Left forelimb (tissue), 1 donor: ENCODE measurements around the gene PON1.

Experiments used
- DNase-seq: peaks from one replicate; pipeline ENCODE4 v3.0.0-alpha.2; 2018; ENCODE audit warnings: low spot score

Gene PON1

DNA sequence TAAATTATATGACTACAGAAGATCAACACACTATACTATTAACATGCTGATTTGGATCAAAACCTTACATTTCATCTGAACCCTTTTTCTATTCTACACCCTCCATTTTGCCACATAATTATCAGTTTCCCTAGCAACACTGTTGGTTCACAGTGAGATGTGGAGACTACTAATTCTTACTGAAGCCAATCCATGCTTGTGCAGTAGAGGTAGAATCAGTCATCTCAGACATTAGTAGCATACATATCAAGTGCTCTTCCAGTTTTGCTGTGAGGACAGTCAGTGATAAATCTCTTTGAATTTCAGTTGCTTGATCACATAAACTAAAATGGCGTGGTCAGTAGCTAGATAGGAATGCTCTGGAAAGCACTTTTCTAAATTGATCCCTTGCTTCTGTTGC is 70.3 kb downstream of the PON1 start:
- no peak for DNase-seq

DNA sequence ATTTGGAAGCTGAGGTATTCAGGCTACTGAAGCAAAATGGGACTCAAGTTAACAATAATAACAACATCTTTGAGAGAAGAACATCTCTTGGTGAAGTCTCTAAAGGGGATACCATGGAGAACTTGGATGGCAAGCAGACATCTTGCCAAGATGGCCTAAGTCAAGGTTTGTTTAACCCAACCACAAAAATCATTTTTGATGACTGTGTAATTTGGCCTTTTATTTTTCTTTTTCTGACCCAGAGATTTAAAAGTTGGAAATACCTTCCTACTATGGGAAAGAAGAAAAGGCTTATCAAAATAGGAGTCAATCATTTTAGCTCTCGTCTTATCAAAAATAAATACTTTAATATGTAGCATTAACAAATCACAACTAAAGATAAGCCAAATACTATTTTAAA is 72.4 kb downstream of the PON1 start:
- no peak for DNase-seq

- DNase-seq, result no peak
Measured at GRCh38 chr7:95250571-95250970, 73.8 kb downstream of the PON1 start.
